Erythroblast (primary cell): ENCODE data around the gene RAB40C.

Experiments
- DNase-seq, 2 experiments: peaks; one replicate each; lab custom pipeline; 2025; lab: John Stamatoyannopoulos, UW
- GATA1 ChIP-seq: IDR thresholded peaks from 2 replicates; pipeline ENCODE4 v1.6.1; 2011; ENCODE audit warnings: low read depth, mild to moderate bottlenecking, control low read depth, low read length, moderate library complexity
- POLR2A ChIP-seq: IDR thresholded peaks from 2 replicates; pipeline ENCODE4 v1.6.1; 2011; ENCODE audit warnings: mild to moderate bottlenecking, low read length

Gene RAB40C

GRCh38 chr16:660459-661183, 70.8 kb downstream of the RAB40C start:
- DNase-seq = peak; percentile 92 to 94
- TF ChIP-seq GATA1 (no peak), POLR2A (no peak)

GRCh38 chr16:661184-661821, 71.4 kb downstream of the RAB40C start:
- no peak for DNase-seq
- TF ChIP-seq POLR2A = no peak
- TF ChIP-seq GATA1 = no peak

DNA sequence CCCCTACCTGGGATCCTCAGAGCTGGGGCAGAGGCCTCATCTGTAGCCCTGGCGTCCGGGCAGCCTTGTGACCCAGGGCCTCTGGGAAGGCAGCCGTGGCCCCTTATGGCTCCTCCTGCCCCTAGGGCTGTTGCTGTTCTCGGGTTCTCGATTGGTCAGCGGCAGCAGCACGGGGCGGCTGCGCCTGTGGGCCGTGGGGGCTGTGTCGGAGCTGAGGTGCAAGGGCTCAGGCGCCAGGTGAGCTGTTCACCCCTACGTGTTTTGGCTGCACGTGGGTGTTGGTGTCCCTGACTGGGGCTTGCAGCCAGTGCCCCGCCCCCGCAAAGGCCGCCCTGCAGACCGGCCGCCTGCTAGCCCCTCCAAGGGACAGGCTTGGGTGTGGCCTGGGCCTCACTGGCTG, 72.2 kb downstream of the RAB40C start:
- no peak for TF ChIP-seq GATA1
- TF ChIP-seq POLR2A = no peak

DNA sequence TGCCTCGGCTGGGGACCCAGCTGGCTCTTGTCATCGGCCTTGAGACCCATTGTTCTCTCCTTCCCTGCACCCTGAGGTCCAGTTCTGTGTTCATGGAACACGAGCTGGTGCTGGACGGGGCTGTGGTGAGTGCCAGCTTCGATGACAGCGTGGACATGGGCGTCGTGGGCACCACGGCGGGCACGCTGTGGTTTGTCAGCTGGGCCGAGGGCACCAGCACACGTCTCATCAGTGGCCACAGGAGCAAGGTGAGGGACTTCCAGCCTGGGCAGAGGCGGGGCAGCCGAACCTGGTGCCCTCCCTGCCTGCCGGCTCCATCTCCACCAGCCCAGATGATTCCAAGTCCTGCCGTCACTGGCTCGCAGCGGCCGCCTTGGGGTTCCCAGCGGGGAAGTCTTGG, 72.7 kb downstream of the RAB40C start:
- no peak for DNase-seq
- TF ChIP-seq POLR2A (no peak), GATA1 (no peak)

More for the DNA sequence above, 72.2 kb downstream of the RAB40C start:
- DNase-seq = no peak

GRCh38 chr16:666572-666971, 76.7 kb downstream of the RAB40C start:
- DNase-seq = no peak
- TF ChIP-seq GATA1 (no peak), POLR2A (no peak)

DNA sequence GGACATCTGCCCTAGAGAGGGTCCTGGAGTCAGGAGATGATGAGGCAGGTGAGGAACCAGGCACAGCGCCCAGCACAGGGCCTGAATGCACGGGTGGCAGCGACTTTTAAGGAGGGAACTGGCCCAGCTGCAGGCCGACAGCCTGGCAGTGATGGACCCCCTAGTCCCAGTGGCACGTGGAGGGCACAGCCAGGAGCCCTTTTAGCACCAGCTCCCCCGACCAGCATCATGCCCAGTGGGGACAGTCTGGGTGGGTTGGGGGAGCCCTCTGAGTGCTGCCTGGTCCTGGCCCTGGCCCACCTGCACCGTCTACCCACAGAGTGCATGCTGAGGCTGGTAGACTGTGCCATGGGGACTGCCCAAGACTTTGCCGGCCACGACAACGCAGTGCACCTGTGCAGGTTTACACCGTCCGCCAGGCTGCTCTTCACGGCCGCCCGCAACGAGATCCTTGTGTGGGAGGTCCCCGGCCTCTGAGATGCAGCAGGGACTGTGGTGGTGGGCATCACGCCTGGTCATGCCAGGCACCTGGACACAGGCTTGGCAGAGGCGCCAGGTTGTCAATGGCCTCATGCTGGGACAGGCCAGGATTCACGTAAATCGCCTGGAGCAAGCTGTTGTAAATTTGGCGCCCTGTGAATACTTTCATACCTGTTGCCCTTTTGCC, 77.4 kb downstream of the RAB40C start:
- no peak for DNase-seq
- TF ChIP-seq POLR2A = no peak
- TF ChIP-seq GATA1 = no peak

GRCh38 chr16:667780-668518, 78.1 kb downstream of the RAB40C start, which contains the start of gene RHOT2:
Gene RHOT2, plus strand, starts transcription at chr16:668132. Its CDS starts 68 bp downstream, at chr16:668200.
- peak; percentile 96 to 98 for DNase-seq
- TF ChIP-seq POLR2A (peak; percentile 55), GATA1 (no peak)

GRCh38 chr16:668519-669171, 78.8 kb downstream of the RAB40C start:
- TF ChIP-seq POLR2A = no peak
- TF ChIP-seq GATA1 = no peak
- DNase-seq = peak; percentile 57 to 58

- TF ChIP-seq POLR2A (no peak), GATA1 (no peak)
- DNase-seq = no peak
Measured at GRCh38 chr16:669666-670065, 79.8 kb downstream of the RAB40C start.

GRCh38 chr16:670485-671352, 80.9 kb downstream of the RAB40C start:
- DNase-seq = no peak
- no peak for TF ChIP-seq POLR2A
- TF ChIP-seq GATA1 = no peak

GRCh38 chr16:671353-672131, 81.7 kb downstream of the RAB40C start:
- no peak for DNase-seq
- TF ChIP-seq GATA1 (no peak), POLR2A (no peak)

- no peak for TF ChIP-seq POLR2A
- no peak for TF ChIP-seq GATA1
- no peak for DNase-seq
Measured at GRCh38 chr16:672371-672770, 82.5 kb downstream of the RAB40C start.
